Measurements from ENCODE around the gene PCDHAC2.

Gene PCDHAC2

DNA sequence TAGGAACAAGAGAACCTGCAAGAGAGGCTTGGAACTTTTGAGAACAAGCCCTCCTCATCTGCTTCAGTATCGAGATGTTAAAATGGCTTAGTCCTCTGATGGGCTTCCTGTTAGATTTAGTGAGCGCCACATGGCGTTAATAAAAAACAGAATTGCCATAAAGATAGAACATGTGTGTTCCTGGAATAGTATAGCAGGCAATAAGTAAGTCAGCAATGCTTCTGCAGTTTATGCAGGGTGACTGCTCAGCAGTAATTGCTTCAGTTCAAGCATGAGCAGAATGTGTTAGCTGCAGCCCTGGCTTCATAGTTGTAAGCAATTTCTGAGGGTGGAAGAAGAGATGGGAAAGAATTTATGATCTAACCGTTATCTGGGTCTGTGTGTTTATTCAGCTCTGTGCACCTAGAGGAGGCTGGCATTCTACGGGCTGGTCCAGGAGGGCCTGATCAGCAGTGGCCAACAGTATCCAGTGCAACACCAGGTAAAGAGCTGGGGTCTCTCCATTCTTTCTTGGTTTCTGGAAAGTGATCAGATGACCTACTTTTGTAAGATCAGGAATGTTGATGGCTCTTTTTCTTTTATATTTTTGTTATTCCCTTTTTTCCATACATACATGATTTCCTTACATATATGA lies 15.9 kb downstream of the PCDHAC2 start:
- H3K4me3 ChIP-seq (ENCODE audit: insufficient read depth, low read depth, low read length, poor library complexity, severe bottlenecking), result no peak overlapping the region
- no peak overlapping the region for H3K27ac ChIP-seq (ENCODE audit: insufficient read depth, low read length, poor library complexity, severe bottlenecking)
- no peaks in the 10 kb centered on the region for H3K9me3 ChIP-seq (ENCODE audit: control insufficient read depth, low read length)
- no peaks in the 10 kb centered on the region for H3K36me3 ChIP-seq (ENCODE audit: control insufficient read depth, insufficient read depth, low read length)
- H3K4me1 ChIP-seq (ENCODE audit: control insufficient read depth, insufficient read depth, low read length, poor library complexity, severe bottlenecking), result no peaks in the 10 kb centered on the region
- peaks cover 6% of the 10 kb centered on the region for H3K27me3 ChIP-seq (replicated peaks; ENCODE audit: control insufficient read depth, insufficient read depth, low read length, poor library complexity, severe bottlenecking)
- DNase-seq, result no peak

GRCh38 chr5:140986117-140986521 lies 19.8 kb downstream of the PCDHAC2 start:
- DNase-seq, result no peak
- H3K27me3 ChIP-seq (replicated peaks; ENCODE audit: control insufficient read depth, insufficient read depth, low read length, poor library complexity, severe bottlenecking), result peaks cover 6% of the 10 kb centered on the region
- no peak overlapping the region for H3K4me3 ChIP-seq (ENCODE audit: insufficient read depth, low read depth, low read length, poor library complexity, severe bottlenecking)
- no peak overlapping the region for H3K27ac ChIP-seq (ENCODE audit: insufficient read depth, low read length, poor library complexity, severe bottlenecking)
- no peaks in the 10 kb centered on the region for H3K4me1 ChIP-seq (ENCODE audit: control insufficient read depth, insufficient read depth, low read length, poor library complexity, severe bottlenecking)
- no peaks in the 10 kb centered on the region for H3K36me3 ChIP-seq (ENCODE audit: control insufficient read depth, insufficient read depth, low read length)
- H3K9me3 ChIP-seq (ENCODE audit: control insufficient read depth, low read length), result no peaks in the 10 kb centered on the region

DNA sequence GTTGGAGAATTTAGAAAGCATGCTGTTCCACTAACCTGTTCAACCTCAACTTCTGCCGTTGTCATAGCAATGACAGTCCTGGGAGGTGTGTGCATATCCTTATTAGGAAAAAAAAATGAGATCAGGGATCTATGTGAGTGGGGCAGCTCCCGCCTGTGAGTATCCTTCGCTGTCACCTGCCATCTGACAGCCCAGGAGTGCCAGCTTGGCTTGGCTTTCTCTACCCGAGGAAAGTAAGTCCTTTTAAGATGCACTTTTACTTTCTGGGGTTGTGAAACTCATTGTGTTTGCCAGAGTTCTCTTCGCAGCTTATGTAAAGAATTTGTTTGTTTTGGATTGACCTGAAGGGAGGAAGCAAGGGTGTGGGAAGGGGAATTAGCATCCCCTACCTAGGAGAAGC lies 21.8 kb downstream of the PCDHAC2 start:
- Histone ChIP-seq H3K4me3 (ENCODE audit: insufficient read depth, low read depth, low read length, poor library complexity, severe bottlenecking) (no peak overlapping the region), H3K27me3 (replicated peaks; ENCODE audit: control insufficient read depth, insufficient read depth, low read length, poor library complexity, severe bottlenecking) (peaks cover 6% of the 10 kb centered on the region)
- no peak for DNase-seq

DNA sequence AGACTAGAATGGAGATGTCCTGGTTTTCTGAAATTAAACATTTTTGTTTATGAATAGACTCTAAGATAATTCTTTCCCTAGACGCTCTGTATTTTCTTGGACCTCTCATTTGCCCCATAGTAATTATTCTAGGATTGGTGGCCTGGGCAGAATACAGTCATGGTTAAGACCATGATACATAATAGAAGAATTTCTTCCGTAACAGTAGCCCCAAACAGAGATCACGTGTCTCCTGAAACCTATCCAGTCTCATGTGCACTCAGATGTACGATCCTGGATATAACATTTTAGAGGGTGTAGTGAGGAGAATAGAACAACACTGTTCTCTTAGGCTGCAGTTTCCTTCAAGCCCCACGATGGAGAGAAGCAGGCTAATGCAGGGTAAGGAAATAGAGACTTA lies 22.3 kb downstream of the PCDHAC2 start:
- Histone ChIP-seq H3K36me3 (ENCODE audit: control insufficient read depth, insufficient read depth, low read length) (no peaks in the 10 kb centered on the region), H3K27me3 (replicated peaks; ENCODE audit: control insufficient read depth, insufficient read depth, low read length, poor library complexity, severe bottlenecking) (peaks cover 6% of the 10 kb centered on the region), H3K4me1 (ENCODE audit: control insufficient read depth, insufficient read depth, low read length, poor library complexity, severe bottlenecking) (no peaks in the 10 kb centered on the region), H3K9me3 (ENCODE audit: control insufficient read depth, low read length) (no peaks in the 10 kb centered on the region), H3K27ac (ENCODE audit: insufficient read depth, low read length, poor library complexity, severe bottlenecking) (no peak overlapping the region), H3K4me3 (ENCODE audit: insufficient read depth, low read depth, low read length, poor library complexity, severe bottlenecking) (no peak overlapping the region)
- no peak for DNase-seq

More for the DNA sequence above, 21.8 kb downstream of the PCDHAC2 start:
- H3K4me1 ChIP-seq (ENCODE audit: control insufficient read depth, insufficient read depth, low read length, poor library complexity, severe bottlenecking), result no peaks in the 10 kb centered on the region
- H3K27ac ChIP-seq (ENCODE audit: insufficient read depth, low read length, poor library complexity, severe bottlenecking), result no peak overlapping the region
- no peaks in the 10 kb centered on the region for H3K36me3 ChIP-seq (ENCODE audit: control insufficient read depth, insufficient read depth, low read length)
- H3K9me3 ChIP-seq (ENCODE audit: control insufficient read depth, low read length), result no peaks in the 10 kb centered on the region

- no peak overlapping the region for H3K27ac ChIP-seq (ENCODE audit: insufficient read depth, low read length, poor library complexity, severe bottlenecking)
- no peaks in the 10 kb centered on the region for H3K36me3 ChIP-seq (ENCODE audit: control insufficient read depth, insufficient read depth, low read length)
- no peaks in the 10 kb centered on the region for H3K9me3 ChIP-seq (ENCODE audit: control insufficient read depth, low read length)
- no peak overlapping the region for H3K4me3 ChIP-seq (ENCODE audit: insufficient read depth, low read depth, low read length, poor library complexity, severe bottlenecking)
- H3K27me3 ChIP-seq (replicated peaks; ENCODE audit: control insufficient read depth, insufficient read depth, low read length, poor library complexity, severe bottlenecking), result peaks cover 6% of the 10 kb centered on the region
- DNase-seq, result no peak
- no peaks in the 10 kb centered on the region for H3K4me1 ChIP-seq (ENCODE audit: control insufficient read depth, insufficient read depth, low read length, poor library complexity, severe bottlenecking)
These were observed 23.2 kb downstream of the PCDHAC2 start for GRCh38 chr5:140989254-140990020.

DNA sequence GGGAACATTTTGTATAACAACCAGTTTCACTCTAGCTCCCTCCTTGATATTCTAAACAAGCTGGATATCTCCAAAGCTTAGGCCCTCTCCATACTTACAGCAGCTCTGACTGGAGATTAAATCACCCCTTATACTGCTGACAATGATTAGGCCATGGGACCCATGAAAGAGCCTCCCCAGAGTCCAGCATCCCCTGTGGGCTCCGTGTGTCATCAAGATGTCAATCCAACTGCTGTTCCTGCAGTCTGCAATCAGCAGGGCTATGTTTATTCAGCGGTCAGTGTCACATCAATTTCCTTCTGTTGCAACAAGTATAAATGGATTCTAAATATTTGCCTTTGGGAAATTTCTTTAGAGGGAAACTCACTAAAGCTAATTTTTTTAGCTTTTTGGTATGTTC lies 26.6 kb downstream of the PCDHAC2 start:
- Histone ChIP-seq H3K27ac (ENCODE audit: insufficient read depth, low read length, poor library complexity, severe bottlenecking) (no peak overlapping the region), H3K9me3 (ENCODE audit: control insufficient read depth, low read length) (no peaks in the 10 kb centered on the region), H3K4me3 (ENCODE audit: insufficient read depth, low read depth, low read length, poor library complexity, severe bottlenecking) (no peak overlapping the region), H3K4me1 (ENCODE audit: control insufficient read depth, insufficient read depth, low read length, poor library complexity, severe bottlenecking) (no peaks in the 10 kb centered on the region), H3K36me3 (ENCODE audit: control insufficient read depth, insufficient read depth, low read length) (no peaks in the 10 kb centered on the region), H3K27me3 (replicated peaks; ENCODE audit: control insufficient read depth, insufficient read depth, low read length, poor library complexity, severe bottlenecking) (no peaks in the 10 kb centered on the region)
- DNase-seq, result no peak

GRCh38 chr5:140996060-140996459 lies 29.8 kb downstream of the PCDHAC2 start:
- H3K9me3 ChIP-seq (ENCODE audit: control insufficient read depth, low read length), result no peaks in the 10 kb centered on the region
- no peak for DNase-seq
- no peaks in the 10 kb centered on the region for H3K36me3 ChIP-seq (ENCODE audit: control insufficient read depth, insufficient read depth, low read length)
- H3K27me3 ChIP-seq (replicated peaks; ENCODE audit: control insufficient read depth, insufficient read depth, low read length, poor library complexity, severe bottlenecking), result no peaks in the 10 kb centered on the region
- no peaks in the 10 kb centered on the region for H3K4me1 ChIP-seq (ENCODE audit: control insufficient read depth, insufficient read depth, low read length, poor library complexity, severe bottlenecking)
- no peak overlapping the region for H3K27ac ChIP-seq (ENCODE audit: insufficient read depth, low read length, poor library complexity, severe bottlenecking)
- no peak overlapping the region for H3K4me3 ChIP-seq (ENCODE audit: insufficient read depth, low read depth, low read length, poor library complexity, severe bottlenecking)

DNA sequence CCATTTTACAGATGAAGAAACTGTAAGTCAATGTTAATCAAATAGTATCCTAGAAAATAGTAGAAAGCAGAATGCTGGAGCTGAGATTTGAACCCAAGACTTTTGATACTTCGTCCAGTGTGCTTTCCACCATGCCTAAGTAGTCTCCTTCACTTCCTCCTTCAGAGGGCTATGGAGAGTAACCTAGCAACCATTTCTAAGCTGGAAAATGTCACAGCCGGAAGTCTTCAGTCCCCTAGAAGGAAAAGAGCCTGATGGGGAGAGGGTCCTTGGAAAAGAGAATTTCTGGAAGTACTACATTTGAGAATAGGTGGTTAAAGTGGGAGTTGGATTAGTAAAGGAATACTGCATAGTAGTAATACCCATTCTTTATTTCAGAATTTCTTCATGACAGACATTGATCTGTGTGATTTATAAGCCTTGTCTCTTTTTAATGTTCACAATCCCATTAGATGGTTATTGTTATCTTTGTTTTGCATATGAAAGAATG lies 32.7 kb downstream of the PCDHAC2 start:
- Histone ChIP-seq H3K27me3 (replicated peaks; ENCODE audit: control insufficient read depth, insufficient read depth, low read length, poor library complexity, severe bottlenecking) (peaks cover 2% of the 10 kb centered on the region), H3K4me1 (ENCODE audit: control insufficient read depth, insufficient read depth, low read length, poor library complexity, severe bottlenecking) (no peaks in the 10 kb centered on the region), H3K27ac (ENCODE audit: insufficient read depth, low read length, poor library complexity, severe bottlenecking) (no peak overlapping the region), H3K9me3 (ENCODE audit: control insufficient read depth, low read length) (no peaks in the 10 kb centered on the region), H3K36me3 (ENCODE audit: control insufficient read depth, insufficient read depth, low read length) (no peaks in the 10 kb centered on the region), H3K4me3 (ENCODE audit: insufficient read depth, low read depth, low read length, poor library complexity, severe bottlenecking) (no peak overlapping the region)
- no peak for DNase-seq

DNA sequence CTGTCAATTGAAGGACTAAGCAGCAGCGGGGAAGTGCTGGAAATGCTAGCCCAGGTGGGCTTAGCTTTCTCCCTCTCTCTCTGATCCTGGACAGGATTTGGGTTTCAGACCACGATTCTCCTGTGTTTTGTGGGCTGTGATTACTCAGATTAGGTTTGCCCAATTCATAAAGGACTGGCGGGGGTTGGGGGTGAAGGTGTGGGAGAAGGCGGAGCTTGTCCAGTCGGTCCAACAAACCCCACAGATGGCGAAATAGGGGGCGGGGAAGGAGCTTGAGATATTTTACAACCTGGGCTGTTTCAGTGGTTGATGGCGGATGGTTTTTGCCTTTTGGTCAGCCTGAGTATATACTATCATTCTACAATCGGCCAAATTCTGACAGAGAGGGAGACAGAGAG lies 35.2 kb downstream of the PCDHAC2 start:
- no peaks in the 10 kb centered on the region for H3K36me3 ChIP-seq (ENCODE audit: control insufficient read depth, insufficient read depth, low read length)
- no peaks in the 10 kb centered on the region for H3K9me3 ChIP-seq (ENCODE audit: control insufficient read depth, low read length)
- no peak overlapping the region for H3K27ac ChIP-seq (ENCODE audit: insufficient read depth, low read length, poor library complexity, severe bottlenecking)
- H3K4me3 ChIP-seq (ENCODE audit: insufficient read depth, low read depth, low read length, poor library complexity, severe bottlenecking), result no peak overlapping the region
- peaks cover 2% of the 10 kb centered on the region for H3K27me3 ChIP-seq (replicated peaks; ENCODE audit: control insufficient read depth, insufficient read depth, low read length, poor library complexity, severe bottlenecking)
- no peaks in the 10 kb centered on the region for H3K4me1 ChIP-seq (ENCODE audit: control insufficient read depth, insufficient read depth, low read length, poor library complexity, severe bottlenecking)
- DNase-seq, result no peak

- H3K4me1 ChIP-seq (ENCODE audit: control insufficient read depth, insufficient read depth, low read length, poor library complexity, severe bottlenecking), result no peaks in the 10 kb centered on the region
- H3K9me3 ChIP-seq (ENCODE audit: control insufficient read depth, low read length), result no peaks in the 10 kb centered on the region
- H3K27ac ChIP-seq (ENCODE audit: insufficient read depth, low read length, poor library complexity, severe bottlenecking), result no peak overlapping the region
- no peak overlapping the region for H3K4me3 ChIP-seq (ENCODE audit: insufficient read depth, low read depth, low read length, poor library complexity, severe bottlenecking)
- no peak for DNase-seq
- H3K36me3 ChIP-seq (ENCODE audit: control insufficient read depth, insufficient read depth, low read length), result no peaks in the 10 kb centered on the region
- H3K27me3 ChIP-seq (replicated peaks; ENCODE audit: control insufficient read depth, insufficient read depth, low read length, poor library complexity, severe bottlenecking), result peaks cover 2% of the 10 kb centered on the region
These were observed 35.7 kb downstream of the PCDHAC2 start for GRCh38 chr5:141001844-141002604.
